GM23338 (cell line): ENCODE data around the gene TTLL9.

Source experiments
- NANOG ChIP-seq: IDR thresholded peaks from 2 replicates; pipeline ENCODE4 v1.6.1; 2016; ENCODE audit warnings: antibody characterized with exemption, borderline replicate concordance
- POLR2AphosphoS5 ChIP-seq: IDR thresholded peaks from 2 replicates; pipeline ENCODE4 v1.6.1; 2016; ENCODE audit warnings: antibody characterized with exemption, low read depth
- TF ChIP-seq, protein P1 (sequence below), 2 experiments: fragments of 200-600 bp in 1 of 2; sonication (generic) in 1 of 2; conservative IDR thresholded peaks; 2 replicates each; pipeline versions ENCODE4 v1.5.1 to v1.6.1; 2016 to 2017; ENCODE audit warnings: antibody characterized with exemption in 2 of 2, low read depth in 2 of 2, mild to moderate bottlenecking in 2 of 2, moderate library complexity in 1 of 2
- TF ChIP-seq, protein P2 (sequence below): IDR thresholded peaks from one replicate; pipeline ENCODE4 v1.6.1; 2018; ENCODE audit warnings: antibody characterized with exemption; ENCODE audit not compliant: unreplicated experiment

DNA sequence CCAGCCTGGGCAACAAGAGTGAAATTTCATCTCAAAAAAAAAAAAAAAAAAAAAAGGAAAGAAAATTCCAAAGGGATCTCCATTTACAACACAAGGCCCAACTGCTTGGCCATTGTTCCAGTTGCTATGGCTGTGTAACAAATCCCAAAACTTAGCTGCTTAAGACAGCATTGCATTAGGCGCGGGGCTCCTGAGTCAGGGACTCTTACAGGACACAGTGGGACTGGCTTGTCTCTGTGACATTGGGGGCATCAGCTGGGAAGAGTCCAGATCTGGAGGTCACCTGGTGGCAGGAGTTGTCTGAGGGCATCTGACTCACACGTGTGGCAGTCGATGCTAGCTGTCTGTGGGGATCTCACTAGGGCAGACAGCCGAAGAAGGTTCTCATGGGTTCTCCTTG lies 35.6 kb downstream of the TTLL9 start:
- TF ChIP-seq POLR2AphosphoS5 = no peak
- TF ChIP-seq, protein P1, sequence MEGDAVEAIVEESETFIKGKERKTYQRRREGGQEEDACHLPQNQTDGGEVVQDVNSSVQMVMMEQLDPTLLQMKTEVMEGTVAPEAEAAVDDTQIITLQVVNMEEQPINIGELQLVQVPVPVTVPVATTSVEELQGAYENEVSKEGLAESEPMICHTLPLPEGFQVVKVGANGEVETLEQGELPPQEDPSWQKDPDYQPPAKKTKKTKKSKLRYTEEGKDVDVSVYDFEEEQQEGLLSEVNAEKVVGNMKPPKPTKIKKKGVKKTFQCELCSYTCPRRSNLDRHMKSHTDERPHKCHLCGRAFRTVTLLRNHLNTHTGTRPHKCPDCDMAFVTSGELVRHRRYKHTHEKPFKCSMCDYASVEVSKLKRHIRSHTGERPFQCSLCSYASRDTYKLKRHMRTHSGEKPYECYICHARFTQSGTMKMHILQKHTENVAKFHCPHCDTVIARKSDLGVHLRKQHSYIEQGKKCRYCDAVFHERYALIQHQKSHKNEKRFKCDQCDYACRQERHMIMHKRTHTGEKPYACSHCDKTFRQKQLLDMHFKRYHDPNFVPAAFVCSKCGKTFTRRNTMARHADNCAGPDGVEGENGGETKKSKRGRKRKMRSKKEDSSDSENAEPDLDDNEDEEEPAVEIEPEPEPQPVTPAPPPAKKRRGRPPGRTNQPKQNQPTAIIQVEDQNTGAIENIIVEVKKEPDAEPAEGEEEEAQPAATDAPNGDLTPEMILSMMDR (conservative IDR thresholded peaks at IDR 0.05; ENCODE audit: low read depth in 2 of 2) = no peak
- TF ChIP-seq, protein P2, sequence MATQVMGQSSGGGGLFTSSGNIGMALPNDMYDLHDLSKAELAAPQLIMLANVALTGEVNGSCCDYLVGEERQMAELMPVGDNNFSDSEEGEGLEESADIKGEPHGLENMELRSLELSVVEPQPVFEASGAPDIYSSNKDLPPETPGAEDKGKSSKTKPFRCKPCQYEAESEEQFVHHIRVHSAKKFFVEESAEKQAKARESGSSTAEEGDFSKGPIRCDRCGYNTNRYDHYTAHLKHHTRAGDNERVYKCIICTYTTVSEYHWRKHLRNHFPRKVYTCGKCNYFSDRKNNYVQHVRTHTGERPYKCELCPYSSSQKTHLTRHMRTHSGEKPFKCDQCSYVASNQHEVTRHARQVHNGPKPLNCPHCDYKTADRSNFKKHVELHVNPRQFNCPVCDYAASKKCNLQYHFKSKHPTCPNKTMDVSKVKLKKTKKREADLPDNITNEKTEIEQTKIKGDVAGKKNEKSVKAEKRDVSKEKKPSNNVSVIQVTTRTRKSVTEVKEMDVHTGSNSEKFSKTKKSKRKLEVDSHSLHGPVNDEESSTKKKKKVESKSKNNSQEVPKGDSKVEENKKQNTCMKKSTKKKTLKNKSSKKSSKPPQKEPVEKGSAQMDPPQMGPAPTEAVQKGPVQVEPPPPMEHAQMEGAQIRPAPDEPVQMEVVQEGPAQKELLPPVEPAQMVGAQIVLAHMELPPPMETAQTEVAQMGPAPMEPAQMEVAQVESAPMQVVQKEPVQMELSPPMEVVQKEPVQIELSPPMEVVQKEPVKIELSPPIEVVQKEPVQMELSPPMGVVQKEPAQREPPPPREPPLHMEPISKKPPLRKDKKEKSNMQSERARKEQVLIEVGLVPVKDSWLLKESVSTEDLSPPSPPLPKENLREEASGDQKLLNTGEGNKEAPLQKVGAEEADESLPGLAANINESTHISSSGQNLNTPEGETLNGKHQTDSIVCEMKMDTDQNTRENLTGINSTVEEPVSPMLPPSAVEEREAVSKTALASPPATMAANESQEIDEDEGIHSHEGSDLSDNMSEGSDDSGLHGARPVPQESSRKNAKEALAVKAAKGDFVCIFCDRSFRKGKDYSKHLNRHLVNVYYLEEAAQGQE = no peak
- TF ChIP-seq NANOG = no peak
